K562 (cell line): ENCODE results near the gene TRAF7. TPM values are rescaled to one million over a fixed set of nuclear protein-coding genes. Genes with fewer than 3 reads are reported as not detected.

ENCODE experiments used
- CGGBP1 ChIP-seq: fragments of 250-450 bp; sonication (Bioruptor Pico); IDR thresholded peaks from 2 replicates; pipeline ENCODE4 v1.9.0; 2021; ENCODE audit warnings: mild to moderate bottlenecking
- CSDE1 ChIP-seq, 2 experiments: fragments of 450-650 bp; IDR thresholded peaks; 2 replicates each; pipeline ENCODE4 v1.6.1; 2016; ENCODE audit warnings: mild to moderate bottlenecking in 1 of 2
- E2F3 ChIP-seq: fragments of 250-450 bp; sonication (Bioruptor Pico); IDR thresholded peaks from 2 replicates; pipeline ENCODE4 v1.4.0; 2020; ENCODE audit warnings: mild to moderate bottlenecking
- GABPA ChIP-seq: fragments of 200-800 bp; sonication (Bioruptor generic); conservative IDR thresholded peaks from 2 replicates; pipeline ENCODE4 v1.6.1; 2016; ENCODE audit warnings: low read depth, missing genetic modification characterization, missing compliant biosample characterization
- HDAC1 ChIP-seq, 2 experiments: fragments of 450-650 bp; IDR thresholded peaks; 2 replicates each; pipeline ENCODE4 v1.6.1; 2016 to 2017; ENCODE audit warnings: inconsistent platforms in 1 of 2, mild to moderate bottlenecking in 1 of 2, moderate library complexity in 1 of 2
- HMGN3 ChIP-seq: IDR thresholded peaks from 2 replicates; pipeline ENCODE4 v1.6.1; 2011; ENCODE audit warnings: borderline replicate concordance, low read depth, mild to moderate bottlenecking, mixed read lengths, low read length; ENCODE audit not compliant: insufficient read length; ENCODE audit errors: extremely low read depth
- HNRNPLL ChIP-seq: fragments of 200-400 bp; formaldehyde crosslinking; IDR thresholded peaks from 2 replicates; pipeline ENCODE4 v1.6.1; 2017; ENCODE audit warnings: low read length, low read depth, mild to moderate bottlenecking; ENCODE audit not compliant: poor library complexity, severe bottlenecking
- MBD2 ChIP-seq: sonication (generic); IDR thresholded peaks from 2 replicates; pipeline ENCODE4 v1.6.1; 2016; ENCODE audit warnings: low read depth, borderline replicate concordance
- MTA1 ChIP-seq: fragments of 450-650 bp; IDR thresholded peaks from 2 replicates; pipeline ENCODE4 v1.6.1; 2017; ENCODE audit warnings: borderline replicate concordance
- MXD1 ChIP-seq: fragments of 250-450 bp; sonication (Bioruptor Pico); IDR thresholded peaks from 2 replicates; pipeline ENCODE4 v1.8.0; 2021; ENCODE audit warnings: borderline replicate concordance, mild to moderate bottlenecking, moderate library complexity; ENCODE audit not compliant: poor library complexity, severe bottlenecking
- NCOA1 ChIP-seq: fragments of 450-650 bp; IDR thresholded peaks from 2 replicates; pipeline ENCODE4 v1.6.1; 2016; ENCODE audit warnings: low read depth
- NFE2L1 ChIP-seq: fragments of 450-650 bp; IDR thresholded peaks from 2 replicates; pipeline ENCODE4 v1.6.1; 2016; ENCODE audit warnings: missing genetic modification characterization, low read depth, mild to moderate bottlenecking, missing compliant biosample characterization, moderate library complexity, borderline replicate concordance
- PHF20 ChIP-seq: fragments of 450-650 bp; IDR thresholded peaks from 2 replicates; pipeline ENCODE4 v1.6.1; 2018; ENCODE audit not compliant: partially characterized antibody
- PRMT5 ChIP-seq: sonication (generic); formaldehyde crosslinking; IDR thresholded peaks from 2 replicates; pipeline ENCODE4 v1.5.0; 2020; ENCODE audit warnings: missing genetic modification reagents
- RBM14 ChIP-seq: fragments of 200-400 bp; formaldehyde crosslinking; IDR thresholded peaks from 2 replicates; pipeline ENCODE4 v1.6.1; 2018; ENCODE audit warnings: low read depth, mild to moderate bottlenecking, low read length, moderate library complexity, borderline replicate concordance; ENCODE audit not compliant: insufficient read depth
- RBM39 ChIP-seq: fragments of 200-400 bp; formaldehyde crosslinking; optimal IDR thresholded peaks from 2 replicates; pipeline ENCODE3; 2018; ENCODE audit warnings: low read depth, low read length
- RFX1 ChIP-seq: fragments of 450-650 bp; IDR thresholded peaks from 2 replicates; pipeline ENCODE4 v1.6.1; 2016; ENCODE audit warnings: mild to moderate bottlenecking, moderate library complexity
- SAFB2 ChIP-seq: fragments of 200-400 bp; formaldehyde crosslinking; IDR thresholded peaks from 2 replicates; pipeline ENCODE4 v1.6.1; 2018; ENCODE audit warnings: borderline replicate concordance, low read length, low read depth, moderate library complexity; ENCODE audit not compliant: severe bottlenecking
- ZNF277 ChIP-seq: fragments of 250-450 bp; sonication (Bioruptor Pico); IDR thresholded peaks from 2 replicates; pipeline ENCODE4 v1.8.0; 2022; ENCODE audit warnings: inconsistent platforms, mild to moderate bottlenecking, moderate library complexity, borderline replicate concordance
- ZNF551 ChIP-seq: fragments of 250-450 bp; sonication (Bioruptor Pico); IDR thresholded peaks from 2 replicates; pipeline ENCODE4 v1.5.0; 2021; ENCODE audit warnings: mild to moderate bottlenecking, moderate library complexity
- ZNF583 ChIP-seq: fragments of 250-450 bp; sonication (Bioruptor Pico); IDR thresholded peaks from 2 replicates; pipeline ENCODE4 v1.4.0; 2020
- ZNF655 ChIP-seq: fragments of 250-450 bp; sonication (Bioruptor Pico); IDR thresholded peaks from 2 replicates; pipeline ENCODE4 v1.5.0; 2021
- ZNF707 ChIP-seq: fragments of 250-450 bp; sonication (Bioruptor Pico); conservative IDR thresholded peaks from 2 replicates; pipeline ENCODE4 v1.8.0; 2022; ENCODE audit warnings: inconsistent platforms, mild to moderate bottlenecking, moderate library complexity
- ZNF764 ChIP-seq: fragments of 250-450 bp; sonication (Bioruptor Pico); IDR thresholded peaks from 2 replicates; pipeline ENCODE4 v1.4.0; 2020; ENCODE audit warnings: low read depth, mild to moderate bottlenecking, moderate library complexity
- ZNF77 ChIP-seq: fragments of 250-450 bp; sonication (Bioruptor Pico); IDR thresholded peaks from 2 replicates; pipeline ENCODE4 v1.5.0; 2020
- ZSCAN29 ChIP-seq: fragments of 450-650 bp; IDR thresholded peaks from 2 replicates; pipeline ENCODE4 v1.6.1; 2017
- polyA plus RNA-seq, 8 experiments: library from polyadenylated mRNA; depleted of rRNA in 4 of 8; stranded (reverse) in 5 of 8; unstranded in 3 of 8; fragments of >200 nt; fragmentation: Nextera tagmentation in 2 of 8; fragmentation: Illumina TruSeq in 1 of 8; extraction: Ambion mirVana in 2 of 8; extraction: Trizol in 1 of 8; gene quantifications; 2 replicates each; pipeline versions ENCODE4 v1.2.1 to v1.2.3, GENCODE V29; 2011 to 2014; ENCODE audit warnings: inconsistent platforms in 1 of 8, missing spikeins in 1 of 8
- total RNA-seq, 7 experiments: library from RNA; depleted of rRNA in 6 of 7; stranded (reverse); fragments of >200 nt in 6 of 7; fragmentation: Illumina TruSeq in 2 of 7; extraction: Trizol in 2 of 7; gene quantifications; 2 replicates each; pipeline versions ENCODE4 v1.2.1 to v1.2.3, GENCODE V29; 2011 to 2021; ENCODE audit warnings: low replicate concordance in 1 of 7

The TRAF7 gene
- total and polyA plus RNA-seq, 9 of the 15 experiments (the other 6 are each of a cell fraction or from before 2014, with no cell fraction given) = 1.1 to 113 (median 41.6) TPM

GRCh38 chr16:2155091-2155950, at the start of gene TRAF7 (continued):
- TF ChIP-seq RFX1 (no peak), ZNF583 (peak; percentile 47), ZNF707 (CRISPR knock-in tag) (no peak), HNRNPLL (peak; percentile 63), ZNF655 (no peak), ZNF764 (CRISPR knock-in tag) (no peak), GABPA (tag) (peak; percentile 97), RBM14 (no peak), HMGN3 (peak; percentile 40), RBM39 (peak; percentile 99), CSDE1 (IDR thresholded peaks at IDR 0.05) (no peak; a peak in 1 of 4 replicates), ZNF551 (CRISPR knock-in tag) (no peak), ZNF277 (CRISPR knock-in tag) (no peak), MTA1 (no peak), E2F3 (CRISPR knock-in tag) (0 out of 2 replicates have a peak, but pooled peaks have one; percentile 62), ZNF77 (CRISPR knock-in tag) (peak; percentile 77; the same call in 1 of the 2 replicates), CGGBP1 (CRISPR knock-in tag) (peak; percentile 92), HDAC1 (IDR thresholded peaks at IDR 0.05) (peak; percentile 31 to 92; a peak in 2 of 4 replicates), NFE2L1 (tag) (no peak), PRMT5 (CRISPR knock-in tag) (no peak; the same call in 1 of the 2 replicates), SAFB2 (no peak), NCOA1 (no peak), ZSCAN29 (no peak), MXD1 (peak; percentile 54), PHF20 (peak; percentile 15), MBD2 (peak; percentile 95)
